CD4-positive, alpha-beta T cell treated with Interleukin-21 for 1 hour (primary cell): ENCODE data around the gene TSHR.
"Not testable (repeated sequence)": the region's sequence is repeated elsewhere in the genome, so short reads cannot be mapped to it uniquely, and the experiment has no call there.

ENCODE experiments used
- DNase-seq: peaks from one replicate; pipeline ENCODE4 v3.0.0-alpha.2; 2020

TSHR gene

GRCh38 chr14:80955416-80955941 lies at the start of gene TSHR:
Gene TSHR (plus strand): TSS chr14:80955621. CDS start chr14:80955681, 60 bp downstream.
- DNase-seq, result no peak

GRCh38 chr14:80906336-80906735 lies 49.1 kb upstream of the TSHR start:
- DNase-seq, result no peak

GRCh38 chr14:80906946-80907345 lies 48.5 kb upstream of the TSHR start:
- DNase-seq, result no peak

GRCh38 chr14:80912013-80912412 lies 43.4 kb upstream of the TSHR start:
- DNase-seq, result not testable (repeated sequence)

- DNase-seq, result no peak
These were observed 35.8 kb upstream of the TSHR start for GRCh38 chr14:80919622-80920021.

GRCh38 chr14:80923368-80923767 lies 32.1 kb upstream of the TSHR start:
- DNase-seq, result no peak

GRCh38 chr14:80924365-80925103 lies 30.9 kb upstream of the TSHR start:
- no peak for DNase-seq

- DNase-seq, result no peak
These were observed 28.9 kb upstream of the TSHR start for GRCh38 chr14:80926397-80927082.

GRCh38 chr14:80927083-80927989 lies 28.1 kb upstream of the TSHR start:
- DNase-seq, result no peak

- DNase-seq, result no peak
These were observed 25.3 kb upstream of the TSHR start for GRCh38 chr14:80930095-80930494.

- DNase-seq, result peak; percentile 69
These were observed 24.5 kb upstream of the TSHR start for GRCh38 chr14:80930836-80931389.

- no peak for DNase-seq
These were observed 22.1 kb upstream of the TSHR start for GRCh38 chr14:80933282-80933681.

- DNase-seq, result no peak
These were observed 21.7 kb upstream of the TSHR start for GRCh38 chr14:80933686-80934085.

GRCh38 chr14:80940146-80940545 lies 15.3 kb upstream of the TSHR start:
- no peak for DNase-seq

GRCh38 chr14:80941241-80942185 lies 13.9 kb upstream of the TSHR start, which contains the start of gene CEP128:
Gene CEP128 (minus strand): TSS chr14:80941738.
- peak; percentile 91 for DNase-seq

GRCh38 chr14:80942191-80942600 lies 13.2 kb upstream of the TSHR start:
- no peak for DNase-seq

- DNase-seq, result no peak
These were observed 10.4 kb upstream of the TSHR start for GRCh38 chr14:80944861-80945617.

- no peak for DNase-seq
These were observed 9.2 kb upstream of the TSHR start for GRCh38 chr14:80946187-80946586.

GRCh38 chr14:80946797-80947196 lies 8.6 kb upstream of the TSHR start:
- DNase-seq, result no peak

- DNase-seq, result no peak
These were observed 7.1 kb upstream of the TSHR start for GRCh38 chr14:80948291-80948690.

GRCh38 chr14:80951491-80951890 lies 3.9 kb upstream of the TSHR start:
- no peak for DNase-seq
